Kidney epithelial cell (primary cell): ENCODE data around the gene PKP4. TPM values are rescaled to one million over a fixed set of nuclear protein-coding genes. Genes with fewer than 3 reads are reported as not detected.

Experiments
- DNase-seq: peaks from one replicate; pipeline ENCODE4 v3.0.0-alpha.2; 2010; ENCODE audit warnings: low read depth
- H3K27me3 ChIP-seq: 2 replicates; pipeline ENCODE4 v1.6.0; 2011; ENCODE audit warnings: low read length; ENCODE audit not compliant: control insufficient read depth, insufficient read depth
- H3K36me3 ChIP-seq: 2 replicates; pipeline ENCODE4 v1.5.1; 2011; ENCODE audit warnings: low read length; ENCODE audit not compliant: control insufficient read depth, insufficient read depth
- H3K4me3 ChIP-seq: 2 replicates; pipeline ENCODE4 v1.5.1; 2011; ENCODE audit warnings: low read depth, mild to moderate bottlenecking, control low read depth, low read length
- total RNA-seq: library from RNA; depleted of rRNA; stranded (reverse); fragments of >200 nt; gene quantifications from 2 replicates; pipeline ENCODE4 v1.2.3, GENCODE V29; 2015
- TF ChIP-seq, protein P1 (sequence below): IDR thresholded peaks from 2 replicates; pipeline ENCODE4 v1.5.1; 2011; ENCODE audit warnings: mild to moderate bottlenecking, moderate library complexity, low read length, control low read depth, inconsistent platforms; ENCODE audit not compliant: insufficient read depth, poor library complexity, severe bottlenecking

PKP4 gene
- total RNA-seq, 1 donor from 2014 or later, result 29.4 TPM

DNA sequence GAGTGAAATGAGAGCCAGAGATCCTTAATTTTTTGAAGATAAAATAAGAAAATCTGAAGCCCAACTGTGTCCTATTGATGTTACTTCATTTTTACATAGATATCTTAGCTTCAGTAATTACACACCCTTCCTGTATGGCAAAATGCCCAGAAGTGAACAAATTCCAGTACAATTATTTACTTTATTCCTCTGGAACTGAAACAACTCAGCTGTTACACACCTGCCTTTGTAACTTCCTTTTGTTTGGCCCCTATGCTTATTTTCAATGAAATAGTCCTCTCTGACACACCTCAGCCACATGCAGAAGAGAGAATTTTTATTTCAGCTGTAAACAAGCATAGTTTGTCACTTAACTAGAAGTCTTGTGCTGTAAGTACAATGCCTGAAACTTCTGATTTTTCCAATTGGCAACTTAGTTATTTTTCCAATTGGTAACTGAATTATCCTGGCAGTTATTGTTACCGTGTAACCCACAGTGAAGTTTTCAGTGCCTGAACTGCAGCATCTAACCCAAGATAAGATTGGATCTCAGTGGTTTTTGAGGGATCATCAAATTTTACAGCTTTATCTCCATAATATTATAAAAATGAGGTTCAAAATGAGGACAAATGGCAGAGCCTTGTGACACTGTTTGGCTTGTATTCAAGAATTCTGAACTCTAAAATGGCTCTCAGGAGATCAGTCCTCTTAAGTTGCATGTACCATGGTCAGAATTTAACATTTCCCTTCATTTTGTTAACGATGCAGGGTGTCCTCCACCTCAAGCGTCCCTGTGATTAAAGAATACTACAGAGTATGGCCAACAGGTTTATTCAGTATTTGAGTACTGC lies 82.6 kb downstream of the PKP4 start:
- TF ChIP-seq, protein P1, sequence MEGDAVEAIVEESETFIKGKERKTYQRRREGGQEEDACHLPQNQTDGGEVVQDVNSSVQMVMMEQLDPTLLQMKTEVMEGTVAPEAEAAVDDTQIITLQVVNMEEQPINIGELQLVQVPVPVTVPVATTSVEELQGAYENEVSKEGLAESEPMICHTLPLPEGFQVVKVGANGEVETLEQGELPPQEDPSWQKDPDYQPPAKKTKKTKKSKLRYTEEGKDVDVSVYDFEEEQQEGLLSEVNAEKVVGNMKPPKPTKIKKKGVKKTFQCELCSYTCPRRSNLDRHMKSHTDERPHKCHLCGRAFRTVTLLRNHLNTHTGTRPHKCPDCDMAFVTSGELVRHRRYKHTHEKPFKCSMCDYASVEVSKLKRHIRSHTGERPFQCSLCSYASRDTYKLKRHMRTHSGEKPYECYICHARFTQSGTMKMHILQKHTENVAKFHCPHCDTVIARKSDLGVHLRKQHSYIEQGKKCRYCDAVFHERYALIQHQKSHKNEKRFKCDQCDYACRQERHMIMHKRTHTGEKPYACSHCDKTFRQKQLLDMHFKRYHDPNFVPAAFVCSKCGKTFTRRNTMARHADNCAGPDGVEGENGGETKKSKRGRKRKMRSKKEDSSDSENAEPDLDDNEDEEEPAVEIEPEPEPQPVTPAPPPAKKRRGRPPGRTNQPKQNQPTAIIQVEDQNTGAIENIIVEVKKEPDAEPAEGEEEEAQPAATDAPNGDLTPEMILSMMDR, result no peak
- Histone ChIP-seq H3K27me3 (no peaks in the 10 kb centered on the region), H3K4me3 (no peak overlapping the region), H3K36me3 (no peaks in the 10 kb centered on the region)
- peak; percentile 47 for DNase-seq

DNA sequence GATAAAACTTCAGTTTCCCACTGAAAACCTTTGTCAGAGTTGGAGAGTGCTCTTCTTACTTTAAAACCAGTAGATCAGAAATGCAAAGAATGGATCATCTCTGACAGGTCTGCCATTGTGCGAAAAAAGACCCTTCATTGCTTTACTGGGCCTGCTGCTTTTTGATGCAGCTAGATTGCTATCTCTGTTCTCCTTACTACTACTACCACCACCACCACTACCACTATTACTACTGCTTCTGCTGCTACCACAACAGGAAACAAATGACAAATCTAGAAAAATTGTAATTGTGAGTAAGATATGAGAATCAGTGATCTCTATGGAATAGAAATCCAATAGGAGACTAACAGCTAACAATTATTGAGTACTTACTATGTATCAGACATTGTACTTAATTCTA lies 85.8 kb downstream of the PKP4 start:
- H3K36me3 ChIP-seq, result no peaks in the 10 kb centered on the region
- DNase-seq, result no peak
- TF ChIP-seq, protein P1, result no peak
- H3K4me3 ChIP-seq, result no peak overlapping the region
- no peaks in the 10 kb centered on the region for H3K27me3 ChIP-seq

DNA sequence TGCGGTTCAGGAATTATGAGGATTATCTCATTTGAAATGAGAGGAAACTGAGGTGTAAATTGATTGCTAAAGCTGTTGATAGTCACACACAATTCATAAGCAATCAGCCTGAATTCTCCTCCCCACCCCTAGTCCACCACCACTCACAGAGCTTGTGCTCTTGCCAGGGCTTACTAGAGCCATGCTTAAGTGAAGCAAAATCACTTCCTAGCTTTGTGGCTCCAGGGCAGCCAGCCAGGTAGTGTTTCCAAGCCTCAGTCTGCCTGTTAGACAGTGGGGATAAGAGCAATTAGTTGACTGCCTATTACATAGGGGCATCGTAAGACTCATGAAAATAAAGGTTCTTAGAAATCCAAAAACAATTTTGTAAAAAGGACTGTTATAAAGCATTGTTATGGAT lies 87.2 kb downstream of the PKP4 start:
- no peak for DNase-seq
- peaks cover 3% of the 10 kb centered on the region for H3K36me3 ChIP-seq

DNA sequence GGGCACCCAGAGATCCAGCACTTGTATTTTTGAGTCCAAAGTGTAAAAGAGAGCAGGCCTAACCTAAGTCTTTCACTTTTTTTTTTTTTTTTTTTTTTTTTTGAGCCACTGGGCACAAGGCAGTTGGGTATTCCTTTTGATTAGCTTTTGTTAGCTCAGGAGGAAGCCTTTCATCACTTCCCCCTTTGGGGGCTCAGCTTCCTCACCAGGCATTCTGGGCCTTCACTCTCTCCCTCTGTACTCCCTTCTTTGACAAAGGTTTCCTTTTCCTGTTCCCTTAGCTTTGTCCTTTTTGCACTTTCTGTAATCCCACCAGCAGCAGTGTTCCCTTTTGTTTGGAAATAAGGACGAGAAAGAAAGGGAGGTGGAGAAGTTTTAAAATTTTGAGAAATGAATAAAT lies 88.2 kb downstream of the PKP4 start:
- TF ChIP-seq, protein P1, result no peak
- no peak for DNase-seq
- Histone ChIP-seq H3K27me3 (no peaks in the 10 kb centered on the region), H3K36me3 (peaks cover 3% of the 10 kb centered on the region), H3K4me3 (no peak overlapping the region)

More for the DNA sequence above, 87.2 kb downstream of the PKP4 start:
- TF ChIP-seq, protein P1, result no peak
- Histone ChIP-seq H3K27me3 (no peaks in the 10 kb centered on the region), H3K4me3 (no peak overlapping the region)

DNA sequence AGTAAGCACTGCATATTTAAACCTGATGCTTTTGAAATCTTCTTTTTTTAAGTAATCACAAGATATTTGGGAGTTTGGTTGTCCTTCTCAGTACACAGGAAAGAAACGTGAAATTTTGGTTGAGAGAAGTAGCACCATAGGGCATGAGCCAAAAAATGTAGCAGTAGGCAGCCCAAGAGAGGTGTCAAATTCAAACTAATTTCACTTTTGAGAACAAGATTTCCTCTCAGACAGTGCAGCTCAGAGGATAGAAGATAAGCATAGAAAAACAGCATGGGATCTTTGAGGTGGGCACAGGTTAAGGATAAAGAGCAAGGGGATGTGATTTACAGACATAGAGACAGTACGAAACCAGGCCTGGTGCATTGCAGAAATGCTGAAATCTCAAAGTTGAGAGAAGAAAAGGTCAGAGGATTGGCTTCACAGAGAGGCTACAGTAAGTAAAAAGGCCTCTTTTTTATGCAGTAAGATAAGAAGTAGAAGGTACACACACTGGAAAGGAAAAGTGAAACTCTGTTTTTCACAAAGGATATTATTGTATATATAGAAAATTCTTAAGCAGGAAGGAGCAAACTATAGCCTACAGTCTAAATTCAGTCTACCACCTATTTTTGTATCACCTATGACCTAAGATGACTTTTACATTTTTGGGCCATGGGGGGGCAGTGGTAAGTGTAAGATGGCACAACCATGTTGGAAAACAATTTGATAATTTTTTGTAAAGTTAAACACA lies 89.8 kb downstream of the PKP4 start:
- H3K4me3 ChIP-seq, result no peak overlapping the region
- DNase-seq, result no peak
- TF ChIP-seq, protein P1, result peak; percentile 7
- peaks cover 3% of the 10 kb centered on the region for H3K36me3 ChIP-seq
- H3K27me3 ChIP-seq, result no peaks in the 10 kb centered on the region
